ENCODE results near the gene IMPDH1. TPM values are rescaled to one million over a fixed set of nuclear protein-coding genes. Genes with fewer than 3 reads are reported as not detected.

IMPDH1 gene
- total RNA-seq, 1 experiment from 2014 or later = 114 TPM

DNA sequence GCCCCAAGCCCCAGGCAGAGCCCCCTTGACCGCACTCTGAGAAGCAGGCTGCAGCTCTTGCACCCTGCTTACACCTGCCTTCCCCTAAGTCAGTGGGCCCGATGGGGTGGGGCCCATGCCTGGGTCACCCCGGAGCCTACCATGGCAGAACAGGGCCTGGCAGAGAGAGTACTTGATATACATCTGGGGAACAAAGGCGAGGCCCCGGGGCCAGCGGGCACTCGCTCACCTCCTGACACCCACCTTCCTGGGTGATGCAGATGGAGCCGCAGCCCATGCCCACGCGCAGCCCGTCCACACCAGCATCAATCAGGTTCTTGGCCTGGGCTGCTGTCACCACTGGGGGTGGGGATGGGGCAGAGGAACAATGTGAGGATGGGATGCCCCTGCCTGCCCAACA is 13.4 kb downstream of the IMPDH1 start:
- no peak for DNase-seq (ENCODE audit: low read depth, low spot score)
- CTCF ChIA-PET = interaction anchor here (0.7 kb wide), 1 partner anchor 23 kb away, joined by 5 read pairs; no protein-coding TSS in a partner anchor
- H3K4me1 ChIP-seq (ENCODE audit: control insufficient read depth, insufficient read depth, low read length) = no peaks in the 10 kb centered on the region
- intact Hi-C loops (cut with micrococcal nuclease; ENCODE audit: unreplicated experiment) (no loop called here), in situ Hi-C loops (cut with HindIII; ENCODE audit: low pct_unique_long_range_greater_than_20kb, low sequenced_read_pairs) (no loop called here)
- no peaks in the 10 kb centered on the region for H3K27me3 ChIP-seq (ENCODE audit: control insufficient read depth, insufficient read depth, low read length)
- no TSS peak for BruUV-seq (replicated peaks)
- H3K9me3 ChIP-seq (ENCODE audit: control insufficient read depth, insufficient read depth, low read depth, low read length) = no peaks in the 10 kb centered on the region
- H3K36me3 ChIP-seq (ENCODE audit: control insufficient read depth, insufficient read depth, low read length) = peaks cover 12% of the 10 kb centered on the region; the same call in 1 of the 2 replicates
- TF ChIP-seq SIN3A (IDR thresholded peaks at IDR 0.05; ENCODE audit: borderline replicate concordance, insufficient read depth, low read depth, low read length) = no peak
- no peak for TF ChIP-seq POLR2AphosphoS5 (IDR thresholded peaks at IDR 0.05; ENCODE audit: low read depth, low read length)
- TF ChIP-seq TCF7L2 (IDR thresholded peaks at IDR 0.05; ENCODE audit: low read depth, low read length) = no peak
- H3K4me3 ChIP-seq (ENCODE audit: low read depth in 2 of 2, low read length in 2 of 2) = no peak overlapping the region
- H3K27ac ChIP-seq (ENCODE audit: low read length) = no peak overlapping the region
- ATAC-seq = no peak
- POLR2A ChIA-PET = no interaction called here

DNA sequence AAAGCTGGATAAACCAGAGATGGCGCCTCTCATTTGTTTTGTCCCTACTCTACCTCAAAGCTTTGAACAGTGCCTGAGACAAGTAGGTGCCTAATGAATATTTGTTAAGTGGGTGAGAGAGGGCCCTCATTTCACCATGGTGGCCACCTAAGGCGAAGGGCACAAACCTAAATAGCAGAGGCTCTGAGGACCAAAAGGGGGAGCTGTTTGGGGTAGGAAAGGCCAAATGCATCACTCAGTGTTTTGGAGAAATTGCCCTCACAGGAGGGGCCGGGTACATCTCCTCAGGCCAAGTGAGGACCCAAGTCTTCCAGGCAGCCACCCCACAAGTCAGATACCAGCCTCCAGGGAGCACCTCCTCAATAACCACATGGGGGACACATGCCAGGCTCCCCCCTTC is 14.0 kb downstream of the IMPDH1 start:
- H3K4me3 ChIP-seq (ENCODE audit: low read depth in 2 of 2, low read length in 2 of 2) = no peak overlapping the region
- ATAC-seq = no peak
- intact Hi-C loops (cut with micrococcal nuclease; ENCODE audit: unreplicated experiment) = no loop called here
- BruUV-seq (replicated peaks) = no TSS peak
- in situ Hi-C loops (cut with HindIII; ENCODE audit: low pct_unique_long_range_greater_than_20kb, low sequenced_read_pairs) = no loop called here
- H3K4me1 ChIP-seq (ENCODE audit: control insufficient read depth, insufficient read depth, low read length) = no peaks in the 10 kb centered on the region
- DNase-seq (ENCODE audit: low read depth, low spot score) = no peak
- CTCF ChIA-PET = no interaction called here
- TF ChIP-seq TCF7L2 (IDR thresholded peaks at IDR 0.05; ENCODE audit: low read depth, low read length) = no peak
- TF ChIP-seq, protein P1, sequence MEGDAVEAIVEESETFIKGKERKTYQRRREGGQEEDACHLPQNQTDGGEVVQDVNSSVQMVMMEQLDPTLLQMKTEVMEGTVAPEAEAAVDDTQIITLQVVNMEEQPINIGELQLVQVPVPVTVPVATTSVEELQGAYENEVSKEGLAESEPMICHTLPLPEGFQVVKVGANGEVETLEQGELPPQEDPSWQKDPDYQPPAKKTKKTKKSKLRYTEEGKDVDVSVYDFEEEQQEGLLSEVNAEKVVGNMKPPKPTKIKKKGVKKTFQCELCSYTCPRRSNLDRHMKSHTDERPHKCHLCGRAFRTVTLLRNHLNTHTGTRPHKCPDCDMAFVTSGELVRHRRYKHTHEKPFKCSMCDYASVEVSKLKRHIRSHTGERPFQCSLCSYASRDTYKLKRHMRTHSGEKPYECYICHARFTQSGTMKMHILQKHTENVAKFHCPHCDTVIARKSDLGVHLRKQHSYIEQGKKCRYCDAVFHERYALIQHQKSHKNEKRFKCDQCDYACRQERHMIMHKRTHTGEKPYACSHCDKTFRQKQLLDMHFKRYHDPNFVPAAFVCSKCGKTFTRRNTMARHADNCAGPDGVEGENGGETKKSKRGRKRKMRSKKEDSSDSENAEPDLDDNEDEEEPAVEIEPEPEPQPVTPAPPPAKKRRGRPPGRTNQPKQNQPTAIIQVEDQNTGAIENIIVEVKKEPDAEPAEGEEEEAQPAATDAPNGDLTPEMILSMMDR (IDR thresholded peaks at IDR 0.05) = peak; percentile 21; the same call in 1 of the 2 replicates
- H3K9me3 ChIP-seq (ENCODE audit: control insufficient read depth, insufficient read depth, low read depth, low read length) = no peaks in the 10 kb centered on the region
- H3K27me3 ChIP-seq (ENCODE audit: control insufficient read depth, insufficient read depth, low read length) = no peaks in the 10 kb centered on the region
- H3K36me3 ChIP-seq (ENCODE audit: control insufficient read depth, insufficient read depth, low read length) = peaks cover 12% of the 10 kb centered on the region; the same call in 1 of the 2 replicates
- POLR2A ChIA-PET = no interaction called here
- H3K27ac ChIP-seq (ENCODE audit: low read length) = no peak overlapping the region

DNA sequence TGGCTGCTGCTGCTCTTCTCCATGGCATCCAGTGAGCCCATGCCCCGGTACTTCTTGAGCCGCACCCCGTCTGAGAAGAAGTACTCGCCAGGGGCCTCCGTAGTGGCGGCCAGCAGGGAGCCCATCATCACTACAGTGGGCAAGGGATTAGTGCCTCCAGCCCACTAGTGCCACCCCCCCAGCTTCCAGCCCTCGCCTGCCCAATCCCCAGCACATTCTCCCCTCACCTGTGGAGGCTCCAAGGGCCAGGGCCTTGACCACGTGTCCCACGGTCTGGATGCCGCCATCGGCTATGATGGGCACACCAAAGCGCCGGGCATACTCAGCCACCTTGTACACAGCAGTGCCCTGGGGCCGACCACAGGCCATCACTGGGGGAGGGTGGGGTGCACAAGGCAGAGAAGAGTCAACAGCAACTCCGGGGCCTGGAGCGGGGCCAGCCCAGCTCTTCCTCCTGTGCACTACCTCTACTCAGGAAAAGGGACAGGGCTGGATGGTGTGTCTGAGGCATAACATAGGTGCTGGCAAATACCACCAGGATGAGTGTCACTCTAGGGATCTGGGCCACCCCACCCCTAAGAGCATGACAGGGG is 14.8 kb downstream of the IMPDH1 start:
- POLR2A ChIA-PET = no interaction called here
- DNase-seq (ENCODE audit: low read depth, low spot score) = no peak
- Histone ChIP-seq H3K27ac (ENCODE audit: low read length) (no peak overlapping the region), H3K4me1 (ENCODE audit: control insufficient read depth, insufficient read depth, low read length) (no peaks in the 10 kb centered on the region), H3K27me3 (ENCODE audit: control insufficient read depth, insufficient read depth, low read length) (no peaks in the 10 kb centered on the region), H3K36me3 (ENCODE audit: control insufficient read depth, insufficient read depth, low read length) (peaks cover 12% of the 10 kb centered on the region; the same call in 1 of the 2 replicates), H3K9me3 (ENCODE audit: control insufficient read depth, insufficient read depth, low read depth, low read length) (no peaks in the 10 kb centered on the region), H3K4me3 (ENCODE audit: low read depth in 2 of 2, low read length in 2 of 2) (no peak overlapping the region)
- CTCF ChIA-PET = no interaction called here
- in situ Hi-C loops (cut with HindIII; ENCODE audit: low pct_unique_long_range_greater_than_20kb, low sequenced_read_pairs) (no loop called here), intact Hi-C loops (cut with micrococcal nuclease; ENCODE audit: unreplicated experiment) (no loop called here)
- no TSS peak for BruUV-seq (replicated peaks)
- TF ChIP-seq SIN3A (IDR thresholded peaks at IDR 0.05; ENCODE audit: borderline replicate concordance, insufficient read depth, low read depth, low read length) = no peak
- TF ChIP-seq, protein P1 (IDR thresholded peaks at IDR 0.05) = no peak
- no peak for TF ChIP-seq TCF7L2 (IDR thresholded peaks at IDR 0.05; ENCODE audit: low read depth, low read length)
- ATAC-seq = no peak

All from Panc1 (cell line).